Lower leg skin (tissue), 4 donors: ENCODE measurements around the gene CNTFR. TPM values are rescaled to one million over a fixed set of nuclear protein-coding genes. Genes with fewer than 3 reads are reported as not detected.

Experiments
- DNase-seq, 2 donors: peaks; one replicate each; pipeline ENCODE4 v3.0.0-alpha.2; 2019; ENCODE audit warnings: low spot score in 2 of 2
- H3K4me3 ChIP-seq: fragments of 200-600 bp; sonication (generic); 2 replicates; pipeline ENCODE4 v1.5.1; 2017; ENCODE audit warnings: mild to moderate bottlenecking, low read depth; ENCODE audit not compliant: poor library complexity, severe bottlenecking
- CTCF ChIP-seq, 3 donors: fragments of 450-650 bp; IDR thresholded peaks; one replicate each; pipeline ENCODE4 v1.5.1; 2016; ENCODE audit warnings: antibody characterized with exemption in 3 of 3, mild to moderate bottlenecking in 3 of 3, moderate library complexity in 2 of 3
- POLR2A ChIP-seq, 2 donors: fragments of 450-650 bp; IDR thresholded peaks; one replicate each; pipeline ENCODE4 v1.6.1; 2016 to 2017; ENCODE audit warnings: antibody characterized with exemption in 2 of 2, mild to moderate bottlenecking in 1 of 2, moderate library complexity in 1 of 2
- WGBS, 2 donors: methylation state at CpG; one replicate each; pipeline ENCODE4 v1.1.5; 2018; 5-methylcytosine and 5-hydroxymethylcytosine counted together
- intact Hi-C: fragments of 100-400 bp; cut with DNase I; formaldehyde crosslinking; loops from one replicate; pipeline ENCODE4 v1.15.0; 2023; ENCODE audit warnings: low total_unique reads
- total RNA-seq, 4 donors: library from RNA; depleted of rRNA; stranded (reverse); fragments of >200 nt; gene quantifications; one replicate each; pipeline ENCODE4 v1.1.0, GENCODE V29; 2016

Gene CNTFR
- total RNA-seq, 4 donors from 2014 or later = 2.5 to 13.4 (median 3.9) TPM

- 24 to 31% methylated on average over 20 to 21 of the region's 21 CpGs for WGBS, 2 donors
- DNase-seq = peak in 1 of 2 donors; percentile 45
Measured at GRCh38 chr9:34559624-34560455, 29.7 kb downstream of the CNTFR start.

GRCh38 chr9:34558919-34559623, 30.5 kb downstream of the CNTFR start:
- DNase-seq = no peak
- H3K4me3 ChIP-seq = no peak overlapping the region
- WGBS, 2 donors = 59 to 63% methylated on average over 17 of the region's 17 CpGs
- no peak for TF ChIP-seq CTCF (IDR thresholded peaks at IDR 0.05)
- no peak for TF ChIP-seq POLR2A (IDR thresholded peaks at IDR 0.05)
- intact Hi-C loops = no loop called here

More at GRCh38 chr9:34559624-34560455, 29.7 kb downstream of the CNTFR start:
- intact Hi-C loops = no loop called here
- TF ChIP-seq POLR2A (IDR thresholded peaks at IDR 0.05) = no peak
- no peak for TF ChIP-seq CTCF (IDR thresholded peaks at IDR 0.05)
- H3K4me3 ChIP-seq = no peak overlapping the region

GRCh38 chr9:34558364-34558763, 31.2 kb downstream of the CNTFR start:
- TF ChIP-seq CTCF (IDR thresholded peaks at IDR 0.05) = no peak
- no peak for TF ChIP-seq POLR2A (IDR thresholded peaks at IDR 0.05)
- WGBS, 2 donors = 86 to 89% methylated on average over 9 of the region's 9 CpGs
- no peak for DNase-seq
- intact Hi-C loops = no loop called here
- no peak overlapping the region for H3K4me3 ChIP-seq

GRCh38 chr9:34557426-34558321, 31.9 kb downstream of the CNTFR start:
- no peak overlapping the region for H3K4me3 ChIP-seq
- DNase-seq = no peak
- TF ChIP-seq POLR2A (IDR thresholded peaks at IDR 0.05) (no peak), CTCF (IDR thresholded peaks at IDR 0.05) (no peak)
- 69 to 77% methylated on average over 19 of the region's 19 CpGs for WGBS, 2 donors
- intact Hi-C loops = no loop called here

GRCh38 chr9:34556949-34557348, 32.6 kb downstream of the CNTFR start:
- 59 to 76% methylated on average over 6 of the region's 6 CpGs for WGBS, 2 donors
- TF ChIP-seq CTCF (IDR thresholded peaks at IDR 0.05) (no peak), POLR2A (IDR thresholded peaks at IDR 0.05) (no peak)
- intact Hi-C loops = no loop called here
- H3K4me3 ChIP-seq = no peak overlapping the region
- DNase-seq = no peak
